PC-3 (cell line): Measurements from ENCODE around the gene CLEC16A. TPM values are rescaled to one million over a fixed set of nuclear protein-coding genes. Genes with fewer than 3 reads are reported as not detected.

ENCODE experiments used
- ATAC-seq: fragments of 200-7000 bp; cut with Tn5 transposase; 2 replicates; pipeline ENCODE4 v1.9.1; 2020; ENCODE audit warnings: mild to moderate bottlenecking, moderate library complexity
- BruUV-seq: library from RNA; stranded (reverse); fragments of 400-500 nt; replicated peaks from 2 replicates; lab custom pipeline; 2021; lab: Mats Ljungman, UMichigan
- CTCF ChIA-PET: fragments of 300-600 bp; sonication (Branson Sonifier 250); formaldehyde crosslinking; loops from one replicate; lab custom pipeline; 2022; ENCODE audit warnings: antibody characterized with exemption; lab: Charles Lee
- POLR2A ChIA-PET: fragments of 300-600 bp; sonication (Branson Sonifier 250); formaldehyde crosslinking; loops from one replicate; lab custom pipeline; 2022; ENCODE audit warnings: antibody characterized with exemption; ENCODE audit not compliant: unreplicated experiment; lab: Charles Lee
- DNase-seq: peaks from one replicate; pipeline ENCODE4 v3.0.0-alpha.2; 2015
- H2AFZ ChIP-seq: fragments of 300-600 bp; sonication (generic); 2 replicates; pipeline ENCODE4 v1.6.0; 2016; ENCODE audit warnings: antibody characterized with exemption, low read length
- H3F3A ChIP-seq: fragments of 300-600 bp; sonication (generic); one replicate; pipeline ENCODE4 v1.6.0; 2017; ENCODE audit warnings: antibody characterized with exemption, low read length, control low read depth, mild to moderate bottlenecking; ENCODE audit not compliant: unreplicated experiment
- H3K27ac ChIP-seq: fragments of 300-600 bp; sonication (generic); 2 replicates; pipeline ENCODE4 v1.5.1; 2016; ENCODE audit warnings: mild to moderate bottlenecking, low read length
- H3K27me3 ChIP-seq: fragments of 300-600 bp; sonication (generic); 2 replicates; pipeline ENCODE4 v1.6.1; 2016; ENCODE audit warnings: low read length, mixed read lengths
- H3K36me3 ChIP-seq: fragments of 300-600 bp; sonication (generic); 2 replicates; pipeline ENCODE4 v1.6.1; 2016; ENCODE audit warnings: low read depth, mixed run types, low read length, mixed read lengths
- H3K4me1 ChIP-seq: fragments of 300-600 bp; sonication (generic); 2 replicates; pipeline ENCODE4 v1.5.1; 2016; ENCODE audit warnings: low read length; ENCODE audit not compliant: insufficient read depth
- H3K4me2 ChIP-seq: fragments of 300-600 bp; sonication (generic); 2 replicates; pipeline ENCODE4 v1.6.0; 2016; ENCODE audit warnings: low read length
- H3K4me3 ChIP-seq: fragments of 300-600 bp; sonication (generic); 2 replicates; pipeline ENCODE4 v1.5.1; 2016; ENCODE audit warnings: mild to moderate bottlenecking, low read length, mixed read lengths
- H3K79me2 ChIP-seq: fragments of 300-600 bp; sonication (generic); 2 replicates; pipeline ENCODE4 v1.6.1; 2017; ENCODE audit warnings: low read length, mixed read lengths
- H3K9ac ChIP-seq: fragments of 300-600 bp; sonication (generic); 2 replicates; pipeline ENCODE4 v1.6.0; 2016; ENCODE audit warnings: mild to moderate bottlenecking, low read length
- H3K9me2 ChIP-seq: fragments of 300-600 bp; sonication (generic); replicated peaks from 2 replicates; pipeline ENCODE4 v1.6.1; 2016; ENCODE audit warnings: mixed run types, low read length, mixed read lengths
- H3K9me3 ChIP-seq: fragments of 300-600 bp; sonication (generic); 2 replicates; pipeline ENCODE4 v1.6.1; 2016; ENCODE audit warnings: low read length, mixed read lengths
- H4K20me1 ChIP-seq: fragments of 300-600 bp; sonication (generic); 2 replicates; pipeline ENCODE4 v1.6.1; 2016; ENCODE audit warnings: low read length, mixed read lengths
- EZH2 ChIP-seq: fragments of 300-600 bp; sonication (generic); IDR thresholded peaks from one replicate; pipeline ENCODE4 v1.6.1; 2017; ENCODE audit warnings: antibody characterized with exemption, mild to moderate bottlenecking, low read length; ENCODE audit not compliant: unreplicated experiment
- EZH2phosphoT487 ChIP-seq: fragments of 300-600 bp; sonication (generic); IDR thresholded peaks from 2 replicates; pipeline ENCODE4 v1.6.1; 2018; ENCODE audit warnings: mild to moderate bottlenecking, antibody characterized with exemption, low read length, borderline replicate concordance
- intact Hi-C: fragments of 100-400 bp; cut with micrococcal nuclease; formaldehyde crosslinking; loops from 2 replicates; pipeline ENCODE4 v1.9.0; 2023
- total RNA-seq: library from RNA; depleted of rRNA; stranded (reverse); fragments of >200 nt; gene quantifications from 2 replicates; pipeline ENCODE4 v1.2.3, GENCODE V29; 2014
- TF ChIP-seq, protein P1 (sequence below): fragments of 300-600 bp; sonication (generic); conservative IDR thresholded peaks from 2 replicates; pipeline ENCODE4 v1.5.1; 2017; ENCODE audit warnings: antibody characterized with exemption, low read depth, mild to moderate bottlenecking, low read length

CLEC16A gene
- total RNA-seq, 1 experiment from 2014 or later: 9.5 TPM

GRCh38 chr16:10942352-10943063 is 1.9 kb upstream of the CLEC16A start, which contains the start of gene DEXI:
TSS of gene DEXI (minus strand) at chr16:10942468. CDS start at chr16:10942005, 463 bp downstream.
- H3K9me2 ChIP-seq: no peaks in the 10 kb centered on the region
- POLR2A ChIA-PET: interaction anchor here (0.6 to 1.0 kb wide), 3 partner anchors 199 to 552 kb away, joined by 3 to 25 read pairs (median 5); partner anchors contain the start of gene NUBP1
- no peak for TF ChIP-seq EZH2
- TF ChIP-seq EZH2phosphoT487: no peak
- TF ChIP-seq, protein P1, sequence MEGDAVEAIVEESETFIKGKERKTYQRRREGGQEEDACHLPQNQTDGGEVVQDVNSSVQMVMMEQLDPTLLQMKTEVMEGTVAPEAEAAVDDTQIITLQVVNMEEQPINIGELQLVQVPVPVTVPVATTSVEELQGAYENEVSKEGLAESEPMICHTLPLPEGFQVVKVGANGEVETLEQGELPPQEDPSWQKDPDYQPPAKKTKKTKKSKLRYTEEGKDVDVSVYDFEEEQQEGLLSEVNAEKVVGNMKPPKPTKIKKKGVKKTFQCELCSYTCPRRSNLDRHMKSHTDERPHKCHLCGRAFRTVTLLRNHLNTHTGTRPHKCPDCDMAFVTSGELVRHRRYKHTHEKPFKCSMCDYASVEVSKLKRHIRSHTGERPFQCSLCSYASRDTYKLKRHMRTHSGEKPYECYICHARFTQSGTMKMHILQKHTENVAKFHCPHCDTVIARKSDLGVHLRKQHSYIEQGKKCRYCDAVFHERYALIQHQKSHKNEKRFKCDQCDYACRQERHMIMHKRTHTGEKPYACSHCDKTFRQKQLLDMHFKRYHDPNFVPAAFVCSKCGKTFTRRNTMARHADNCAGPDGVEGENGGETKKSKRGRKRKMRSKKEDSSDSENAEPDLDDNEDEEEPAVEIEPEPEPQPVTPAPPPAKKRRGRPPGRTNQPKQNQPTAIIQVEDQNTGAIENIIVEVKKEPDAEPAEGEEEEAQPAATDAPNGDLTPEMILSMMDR: no peak
- H3K4me1 ChIP-seq: peaks cover 27% of the 10 kb centered on the region
- intact Hi-C loops: loop anchor here (5.0 kb wide), 1 partner anchor 200 kb away; the partner anchor contains the start of gene NUBP1
- no peaks in the 10 kb centered on the region for H3K9me3 ChIP-seq
- peaks cover 73% of the 10 kb centered on the region for H3K79me2 ChIP-seq
- DNase-seq: peak; percentile 90
- H3F3A ChIP-seq: no peaks in the 10 kb centered on the region
- CTCF ChIA-PET: interaction anchor here (0.5 kb wide), 1 partner anchor 15 kb away, joined by 7 read pairs; no protein-coding TSS in a partner anchor
- ATAC-seq: peak; percentile 67
- no TSS peak for BruUV-seq
- H2AFZ ChIP-seq: peak within 1 kb of the TSS; percentile 93
- peaks cover 17% of the 10 kb centered on the region; the same call in 1 of the 2 replicates for H4K20me1 ChIP-seq
- H3K4me3 ChIP-seq: peak within 1 kb of the TSS; percentile 91
- H3K9ac ChIP-seq: peak within 1 kb of the TSS; percentile 70
- no peaks in the 10 kb centered on the region for H3K36me3 ChIP-seq
- peak within 1 kb of the TSS; percentile 99 for H3K4me2 ChIP-seq
- no peaks in the 10 kb centered on the region for H3K27me3 ChIP-seq
- no peak within 1 kb of the TSS for H3K27ac ChIP-seq

DNA sequence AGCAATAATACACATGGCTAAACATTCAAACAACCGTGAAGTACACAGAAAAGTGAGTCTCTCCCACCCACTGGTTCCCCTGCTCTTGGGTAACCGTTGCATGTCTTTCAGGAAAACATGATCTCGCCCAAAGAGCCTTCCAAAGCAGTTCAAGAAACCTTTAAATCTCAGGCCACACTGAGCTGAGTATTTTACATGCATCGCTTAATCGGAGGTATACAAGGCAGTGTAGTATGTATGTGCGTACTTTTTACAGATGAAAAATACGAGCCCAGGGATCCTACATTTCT is 1.4 kb upstream of the CLEC16A start:
- peaks cover 27% of the 10 kb centered on the region for H3K4me1 ChIP-seq
- H3K27ac ChIP-seq: no peak overlapping the region
- ChIA-PET CTCF (no interaction called here), POLR2A (no interaction called here)
- H4K20me1 ChIP-seq: peaks cover 17% of the 10 kb centered on the region; the same call in 1 of the 2 replicates
- H3K27me3 ChIP-seq: no peaks in the 10 kb centered on the region
- no peak overlapping the region for H3K9ac ChIP-seq
- ATAC-seq (no peak), DNase-seq (no peak)
- TF ChIP-seq EZH2 (no peak), EZH2phosphoT487 (no peak)
- TF ChIP-seq, protein P1: no peak
- peak overlapping the region; percentile 91; the same call in 1 of the 2 replicates for H3K4me3 ChIP-seq
- peak overlapping the region; percentile 93; the same call in 1 of the 2 replicates for H2AFZ ChIP-seq
- BruUV-seq: no TSS peak
- H3K36me3 ChIP-seq: no peaks in the 10 kb centered on the region
- intact Hi-C loops: loop anchor here (5.0 kb wide), 1 partner anchor 201 kb away; the partner anchor contains the start of gene NUBP1
- peak overlapping the region; percentile 99 for H3K4me2 ChIP-seq
- no peaks in the 10 kb centered on the region for H3K9me2 ChIP-seq
- peaks cover 71% of the 10 kb centered on the region for H3K79me2 ChIP-seq
- H3F3A ChIP-seq: no peaks in the 10 kb centered on the region
- H3K9me3 ChIP-seq: no peaks in the 10 kb centered on the region
